ENCODE measurements around the gene FCGBP.
"Not testable (repeated sequence)": the region's sequence is repeated elsewhere in the genome, so short reads cannot be mapped to it uniquely, and the experiment has no call there.

The FCGBP gene

GRCh38 chr19:39906820-39907611 lies 27.4 kb downstream of the FCGBP start:
- TF ChIP-seq, protein P1, sequence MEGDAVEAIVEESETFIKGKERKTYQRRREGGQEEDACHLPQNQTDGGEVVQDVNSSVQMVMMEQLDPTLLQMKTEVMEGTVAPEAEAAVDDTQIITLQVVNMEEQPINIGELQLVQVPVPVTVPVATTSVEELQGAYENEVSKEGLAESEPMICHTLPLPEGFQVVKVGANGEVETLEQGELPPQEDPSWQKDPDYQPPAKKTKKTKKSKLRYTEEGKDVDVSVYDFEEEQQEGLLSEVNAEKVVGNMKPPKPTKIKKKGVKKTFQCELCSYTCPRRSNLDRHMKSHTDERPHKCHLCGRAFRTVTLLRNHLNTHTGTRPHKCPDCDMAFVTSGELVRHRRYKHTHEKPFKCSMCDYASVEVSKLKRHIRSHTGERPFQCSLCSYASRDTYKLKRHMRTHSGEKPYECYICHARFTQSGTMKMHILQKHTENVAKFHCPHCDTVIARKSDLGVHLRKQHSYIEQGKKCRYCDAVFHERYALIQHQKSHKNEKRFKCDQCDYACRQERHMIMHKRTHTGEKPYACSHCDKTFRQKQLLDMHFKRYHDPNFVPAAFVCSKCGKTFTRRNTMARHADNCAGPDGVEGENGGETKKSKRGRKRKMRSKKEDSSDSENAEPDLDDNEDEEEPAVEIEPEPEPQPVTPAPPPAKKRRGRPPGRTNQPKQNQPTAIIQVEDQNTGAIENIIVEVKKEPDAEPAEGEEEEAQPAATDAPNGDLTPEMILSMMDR (IDR thresholded peaks at IDR 0.05; ENCODE audit: low read depth, low read length): no peak
- no peak overlapping the region for H3K4me3 ChIP-seq (ENCODE audit: low read depth, low read length)
- no peak for DNase-seq (ENCODE audit: low read depth, low spot score)
- in situ Hi-C loops (cut with HindIII; ENCODE audit: low sequenced_read_pairs): no loop called here

GRCh38 chr19:39906283-39906682 lies 28.2 kb downstream of the FCGBP start:
- no peak for DNase-seq (ENCODE audit: low read depth, low spot score)
- H3K4me3 ChIP-seq (ENCODE audit: low read depth, low read length): no peak overlapping the region
- in situ Hi-C loops (cut with HindIII; ENCODE audit: low sequenced_read_pairs): no loop called here
- TF ChIP-seq, protein P1 (IDR thresholded peaks at IDR 0.05; ENCODE audit: low read depth, low read length): no peak

DNA sequence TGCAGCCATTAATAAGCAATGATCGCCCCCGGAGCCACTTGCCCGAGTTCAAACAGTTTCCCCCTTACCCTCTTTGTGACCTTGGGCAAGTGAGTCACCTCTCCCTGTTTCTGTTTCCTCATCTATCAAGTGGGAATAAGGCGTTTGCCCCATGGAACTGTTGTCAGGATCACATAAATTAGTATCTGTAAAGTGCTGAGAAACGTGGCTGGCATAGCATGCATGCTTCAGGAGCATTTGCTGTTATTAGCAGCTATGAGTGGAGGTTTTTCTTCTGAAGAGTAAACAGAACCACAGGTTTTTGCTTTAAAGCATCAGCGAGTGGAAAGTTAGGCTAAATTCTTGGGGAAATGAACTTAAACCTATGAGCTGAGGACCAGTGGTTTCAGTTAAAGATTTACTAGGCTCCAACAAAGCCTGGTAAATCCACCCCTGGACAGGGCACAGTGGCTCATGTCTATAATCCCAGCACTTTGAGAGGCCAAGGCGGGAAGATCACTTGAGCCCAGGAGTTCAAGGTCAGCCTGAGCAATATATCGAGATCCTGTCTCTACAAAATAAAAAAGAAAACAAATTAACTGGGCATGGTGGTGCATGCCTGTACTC lies 30.8 kb downstream of the FCGBP start:
- DNase-seq (ENCODE audit: low read depth, low spot score); H3K4me3 ChIP-seq (ENCODE audit: low read depth, low read length); in situ Hi-C loops (cut with HindIII; ENCODE audit: low sequenced_read_pairs): not testable (repeated sequence)

- DNase-seq (ENCODE audit: low read depth, low spot score); H3K4me3 ChIP-seq (ENCODE audit: low read depth, low read length); in situ Hi-C loops (cut with HindIII; ENCODE audit: low sequenced_read_pairs): not testable (repeated sequence)
These were observed 32.1 kb downstream of the FCGBP start for GRCh38 chr19:39902326-39902725.

DNA sequence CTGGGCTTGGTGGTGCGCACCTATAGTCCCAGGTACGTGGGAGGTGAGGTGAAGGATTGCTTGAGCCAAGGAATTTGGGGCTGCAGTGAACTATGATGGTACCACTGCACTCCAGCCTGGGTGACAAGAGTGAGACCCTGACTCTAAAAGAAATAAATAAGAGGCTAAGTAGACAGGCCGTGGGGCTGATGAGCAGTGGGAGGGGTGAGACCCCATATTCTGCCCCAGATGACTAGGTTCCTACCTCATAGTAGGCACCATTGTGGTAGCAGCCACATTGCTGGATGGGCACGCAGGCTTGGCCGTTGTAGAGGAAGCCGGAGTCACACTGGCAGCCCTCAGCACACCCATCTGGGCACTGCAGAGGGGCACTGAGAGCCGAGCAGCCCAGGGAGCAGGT lies 32.8 kb downstream of the FCGBP start:
- in situ Hi-C loops (cut with HindIII; ENCODE audit: low sequenced_read_pairs); H3K4me3 ChIP-seq (ENCODE audit: low read depth, low read length); DNase-seq (ENCODE audit: low read depth, low spot score): not testable (repeated sequence)

DNA sequence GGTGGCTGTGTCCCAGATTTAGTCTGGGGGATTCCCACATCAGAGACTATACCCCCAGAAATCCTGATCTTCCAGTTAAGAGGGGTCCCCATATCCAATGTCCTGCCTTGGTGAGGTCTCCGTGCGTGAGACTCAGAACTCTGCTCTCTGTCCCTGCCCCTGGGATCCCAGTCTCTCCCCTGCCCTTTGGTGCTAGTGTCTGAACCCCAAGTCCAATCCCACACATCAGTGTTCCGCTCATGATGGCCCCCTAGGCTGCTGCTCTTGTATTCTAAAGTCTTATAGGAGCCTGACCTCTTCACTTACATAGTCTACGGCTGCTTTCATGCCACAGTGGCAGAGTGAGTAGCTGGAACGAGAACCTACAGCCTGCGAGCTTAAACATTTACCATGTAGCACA lies 35.6 kb downstream of the FCGBP start:
- DNase-seq (ENCODE audit: low read depth, low spot score); H3K4me3 ChIP-seq (ENCODE audit: low read depth, low read length); in situ Hi-C loops (cut with HindIII; ENCODE audit: low sequenced_read_pairs): not testable (repeated sequence)

DNA sequence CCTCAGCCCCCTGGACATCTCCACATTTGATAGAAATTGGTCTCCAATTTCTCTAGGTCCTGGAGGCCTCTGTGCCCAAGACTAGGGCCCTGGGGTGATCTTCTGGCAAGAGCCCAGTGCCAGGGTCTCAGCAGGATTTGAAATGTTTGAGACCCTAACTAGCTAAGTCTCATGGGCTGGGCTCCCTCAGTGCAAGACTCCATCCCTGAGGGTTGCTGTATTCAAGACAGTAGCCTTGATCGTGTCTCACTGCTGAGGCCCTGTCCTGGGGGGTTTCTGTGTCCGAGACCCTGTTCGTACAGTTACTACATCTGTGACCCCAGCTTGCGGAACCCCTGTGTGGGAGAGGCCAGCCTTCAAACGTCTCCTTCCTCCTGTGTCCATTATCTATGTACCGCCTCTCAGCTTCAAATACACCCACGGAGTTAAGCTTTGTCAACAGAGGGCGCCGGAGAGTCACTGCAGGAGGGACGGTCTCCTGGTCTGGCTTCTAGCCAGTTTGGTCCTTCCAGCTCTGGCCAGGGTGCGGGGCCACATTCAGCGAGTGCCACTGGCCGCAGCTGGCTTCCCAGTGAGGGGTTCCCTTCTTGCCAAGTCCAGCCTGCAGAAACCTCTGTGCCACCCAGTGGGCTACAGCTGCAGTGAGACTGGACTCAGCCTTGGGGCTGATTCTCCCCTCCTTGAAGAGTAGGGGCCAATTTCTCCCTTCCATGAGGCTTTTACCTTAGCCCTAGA lies 36.8 kb downstream of the FCGBP start:
- in situ Hi-C loops (cut with HindIII; ENCODE audit: low sequenced_read_pairs); H3K4me3 ChIP-seq (ENCODE audit: low read depth, low read length); DNase-seq (ENCODE audit: low read depth, low spot score): not testable (repeated sequence)
- TF ChIP-seq, protein P1 (IDR thresholded peaks at IDR 0.05; ENCODE audit: low read depth, low read length): peak; percentile 26

GRCh38 chr19:39895096-39895495 lies 39.3 kb downstream of the FCGBP start:
- H3K4me3 ChIP-seq (ENCODE audit: low read depth, low read length); in situ Hi-C loops (cut with HindIII; ENCODE audit: low sequenced_read_pairs); DNase-seq (ENCODE audit: low read depth, low spot score): not testable (repeated sequence)

DNA sequence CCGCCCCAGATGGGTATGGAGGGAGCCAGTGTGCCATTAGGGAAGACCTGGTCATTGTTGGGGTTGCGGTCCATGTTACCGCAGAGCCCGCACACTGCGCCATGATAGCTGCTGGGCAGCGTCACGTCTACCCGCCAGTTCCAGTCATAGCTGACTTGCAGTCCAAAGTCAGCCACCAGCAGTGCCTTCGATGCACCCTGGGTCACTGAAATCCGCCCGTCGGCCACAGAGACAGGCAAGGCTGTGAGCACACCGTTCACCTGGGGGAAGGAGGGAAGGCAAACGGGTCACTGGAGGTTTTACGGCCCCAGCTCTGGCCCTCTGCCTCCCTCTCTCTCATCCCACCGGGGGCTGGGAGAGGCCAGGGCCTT lies 40.2 kb downstream of the FCGBP start:
- H3K4me3 ChIP-seq (ENCODE audit: low read depth, low read length); DNase-seq (ENCODE audit: low read depth, low spot score); in situ Hi-C loops (cut with HindIII; ENCODE audit: low sequenced_read_pairs): not testable (repeated sequence)

DNA sequence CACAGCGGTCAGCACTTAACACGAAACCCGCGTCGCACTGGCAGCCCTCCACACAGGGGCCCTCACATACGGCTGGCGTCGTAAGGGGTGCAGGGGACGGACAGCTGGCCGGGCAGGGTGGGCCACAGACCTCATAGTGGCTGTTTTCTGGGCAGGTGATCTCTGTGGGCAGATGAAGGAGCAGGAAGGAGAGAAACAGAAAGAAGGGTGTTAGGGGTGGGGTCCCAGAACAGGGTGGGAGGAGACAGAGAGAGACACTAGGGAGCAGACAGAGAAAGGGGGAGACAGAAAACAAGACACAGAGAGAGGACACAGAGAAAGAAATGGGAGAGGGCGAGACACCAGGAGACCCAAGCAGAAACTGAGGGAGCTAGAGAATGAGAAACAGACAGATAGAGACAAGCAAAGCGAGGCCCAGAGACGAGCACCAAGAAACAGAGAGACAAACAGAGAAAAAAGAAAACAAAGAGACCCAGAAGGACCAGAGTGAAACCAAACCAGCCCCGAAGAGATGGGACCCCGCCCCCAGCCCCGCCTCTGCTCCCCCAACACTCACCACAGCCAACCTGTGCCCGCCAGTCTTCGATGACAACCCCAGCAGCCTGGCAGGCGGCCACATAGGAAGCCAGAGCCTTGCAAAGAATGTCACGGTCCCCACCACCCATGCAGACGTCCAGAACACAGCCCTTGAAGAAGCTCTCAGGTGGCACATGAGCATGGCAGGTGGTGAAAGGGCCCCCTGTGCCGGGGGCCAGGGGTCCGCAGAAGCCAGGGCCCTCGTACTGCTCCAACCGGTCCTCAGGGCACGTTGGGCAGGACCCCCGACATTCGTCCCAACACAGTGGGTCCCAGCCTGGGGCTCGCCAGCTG lies 40.8 kb downstream of the FCGBP start:
- DNase-seq (ENCODE audit: low read depth, low spot score); in situ Hi-C loops (cut with HindIII; ENCODE audit: low sequenced_read_pairs); H3K4me3 ChIP-seq (ENCODE audit: low read depth, low read length): not testable (repeated sequence)

DNA sequence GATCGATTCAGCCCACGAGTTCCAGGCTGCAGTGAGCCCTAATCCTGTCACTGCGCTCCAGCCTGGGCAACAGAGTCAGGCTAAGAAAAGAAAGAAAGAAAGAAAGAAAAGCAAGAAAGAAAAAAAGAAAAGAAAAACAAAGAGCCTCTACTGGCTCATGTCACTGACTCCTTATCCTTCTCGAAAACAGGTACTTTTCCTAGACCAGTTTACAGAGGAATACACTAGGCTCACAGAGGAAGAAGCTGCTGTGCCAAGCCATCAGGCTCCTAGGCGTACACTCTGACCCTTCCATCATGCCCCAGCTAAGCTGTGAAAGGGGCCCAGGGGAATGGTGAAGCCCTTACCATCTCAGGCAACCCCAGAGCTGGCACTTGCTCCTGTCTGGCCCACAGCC lies 41.9 kb downstream of the FCGBP start:
- DNase-seq (ENCODE audit: low read depth, low spot score); in situ Hi-C loops (cut with HindIII; ENCODE audit: low sequenced_read_pairs); H3K4me3 ChIP-seq (ENCODE audit: low read depth, low read length): not testable (repeated sequence)

- H3K4me3 ChIP-seq (ENCODE audit: low read depth, low read length); DNase-seq (ENCODE audit: low read depth, low spot score); in situ Hi-C loops (cut with HindIII; ENCODE audit: low sequenced_read_pairs): not testable (repeated sequence)
These were observed 42.6 kb downstream of the FCGBP start for GRCh38 chr19:39891660-39892505.

All from astrocyte of the spinal cord (primary cell).